ENCODE measurements around the gene TECPR1.

TECPR1 gene, protein sequence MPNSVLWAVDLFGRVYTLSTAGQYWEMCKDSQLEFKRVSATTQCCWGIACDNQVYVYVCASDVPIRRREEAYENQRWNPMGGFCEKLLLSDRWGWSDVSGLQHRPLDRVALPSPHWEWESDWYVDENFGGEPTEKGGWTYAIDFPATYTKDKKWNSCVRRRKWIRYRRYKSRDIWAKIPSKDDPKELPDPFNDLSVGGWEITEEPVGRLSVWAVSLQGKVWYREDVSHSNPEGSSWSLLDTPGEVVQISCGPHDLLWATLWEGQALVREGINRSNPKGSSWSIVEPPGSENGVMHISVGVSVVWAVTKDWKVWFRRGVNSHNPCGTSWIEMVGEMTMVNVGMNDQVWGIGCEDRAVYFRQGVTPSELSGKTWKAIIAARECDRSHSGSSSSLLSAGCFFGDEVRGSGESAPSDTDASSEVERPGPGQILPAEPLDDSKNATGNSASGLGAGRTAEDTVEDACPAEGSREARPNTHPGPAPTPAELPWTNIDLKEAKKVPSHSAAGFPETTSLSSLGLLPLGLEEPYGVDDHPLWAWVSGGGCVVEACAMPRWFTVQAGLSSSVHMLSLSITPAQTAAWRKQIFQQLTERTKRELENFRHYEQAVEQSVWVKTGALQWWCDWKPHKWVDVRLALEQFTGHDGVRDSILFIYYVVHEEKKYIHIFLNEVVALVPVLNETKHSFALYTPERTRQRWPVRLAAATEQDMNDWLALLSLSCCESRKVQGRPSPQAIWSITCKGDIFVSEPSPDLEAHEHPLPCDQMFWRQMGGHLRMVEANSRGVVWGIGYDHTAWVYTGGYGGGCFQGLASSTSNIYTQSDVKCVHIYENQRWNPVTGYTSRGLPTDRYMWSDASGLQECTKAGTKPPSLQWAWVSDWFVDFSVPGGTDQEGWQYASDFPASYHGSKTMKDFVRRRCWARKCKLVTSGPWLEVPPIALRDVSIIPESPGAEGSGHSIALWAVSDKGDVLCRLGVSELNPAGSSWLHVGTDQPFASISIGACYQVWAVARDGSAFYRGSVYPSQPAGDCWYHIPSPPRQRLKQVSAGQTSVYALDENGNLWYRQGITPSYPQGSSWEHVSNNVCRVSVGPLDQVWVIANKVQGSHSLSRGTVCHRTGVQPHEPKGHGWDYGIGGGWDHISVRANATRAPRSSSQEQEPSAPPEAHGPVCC

GRCh38 chr7:98251601-98252424, at the start of gene TECPR1:
Gene TECPR1, minus strand, starts transcription at chr7:98252232. Its CDS starts 6,086 bp downstream, at chr7:98246146.
- DNase-seq: peak; percentile 68

- no peak for DNase-seq
These were observed 48.8 kb upstream of the TECPR1 start for GRCh38 chr7:98300595-98301372.

- DNase-seq: no peak
These were observed 45.7 kb upstream of the TECPR1 start for GRCh38 chr7:98297626-98298286.

DNA sequence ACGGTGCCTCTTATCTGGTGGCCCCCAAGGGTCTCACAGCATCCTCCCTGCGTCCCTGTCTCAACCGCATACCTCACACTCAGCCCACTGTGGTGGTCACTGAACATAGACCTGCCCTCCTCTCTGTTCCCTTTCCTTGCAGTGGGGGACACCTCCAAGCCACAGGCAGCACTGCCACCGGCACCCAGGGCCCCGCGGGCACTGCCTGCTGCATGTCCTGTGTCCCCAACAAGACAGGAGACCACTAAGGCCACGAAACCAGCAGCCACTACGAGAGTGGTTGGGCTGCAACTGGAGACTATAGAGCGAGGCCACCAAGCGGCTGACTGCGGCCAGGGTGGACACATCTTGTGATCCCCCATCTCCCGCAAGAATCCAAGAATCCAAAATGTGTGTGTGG, 44.8 kb upstream of the TECPR1 start:
- DNase-seq: no peak

DNA sequence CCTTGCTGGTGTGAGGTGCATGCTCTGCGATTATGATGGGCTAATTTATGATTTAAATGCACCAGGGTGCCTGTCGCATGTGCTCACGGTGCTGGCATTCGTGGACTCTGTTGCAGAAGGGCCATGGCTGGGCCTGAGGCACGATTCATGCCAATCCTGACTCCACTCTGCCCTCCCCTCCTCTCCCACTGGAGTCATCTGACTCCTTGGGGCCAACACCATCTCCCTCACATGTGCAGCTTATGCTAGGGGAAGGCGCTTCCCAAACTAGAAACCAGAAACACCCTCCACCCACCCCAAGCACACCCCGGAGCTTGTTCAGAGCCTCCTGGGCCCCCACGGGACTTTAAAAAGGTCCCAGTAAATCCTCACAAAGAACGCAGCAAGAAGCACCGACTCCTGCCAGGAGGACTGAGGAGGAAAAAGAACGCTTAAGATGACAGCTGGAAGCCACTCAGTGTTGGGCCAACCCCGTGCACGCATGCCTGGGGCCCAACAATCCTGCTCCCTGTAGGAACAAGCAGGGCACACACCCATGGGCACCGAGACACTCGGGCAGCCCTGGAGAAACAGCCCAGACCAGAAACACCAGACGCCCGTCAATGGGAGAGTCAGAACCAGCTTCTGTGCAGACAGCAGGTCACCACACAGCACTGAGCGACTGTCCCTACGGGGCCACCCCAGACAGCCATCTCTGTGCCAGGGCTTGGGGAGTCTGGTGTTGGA, 43.6 kb upstream of the TECPR1 start:
- DNase-seq: no peak

- DNase-seq: peak; percentile 32
These were observed 42.9 kb upstream of the TECPR1 start for GRCh38 chr7:98294798-98295382.

DNA sequence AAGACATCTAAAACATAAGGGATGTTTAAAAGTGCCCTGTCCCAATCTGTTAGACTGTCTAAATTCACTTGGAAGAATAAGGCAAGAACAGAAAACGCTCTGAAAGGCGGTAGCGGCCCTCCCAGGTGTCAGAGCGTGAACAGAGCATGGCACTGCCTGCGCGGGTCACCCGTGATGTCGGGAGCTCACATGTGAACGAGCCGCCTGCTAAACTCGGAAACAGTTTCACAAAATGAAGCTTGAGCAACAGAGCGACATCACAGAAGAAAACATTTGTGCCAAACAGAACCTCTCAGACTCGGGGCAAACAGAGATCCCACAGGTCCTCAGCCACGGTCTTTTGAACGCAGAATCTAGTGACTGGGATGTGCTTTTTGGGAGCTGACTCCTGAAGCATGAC, 42.3 kb upstream of the TECPR1 start:
- no peak for DNase-seq

- no peak for DNase-seq
These were observed 41.7 kb upstream of the TECPR1 start for GRCh38 chr7:98293746-98294145.

DNA sequence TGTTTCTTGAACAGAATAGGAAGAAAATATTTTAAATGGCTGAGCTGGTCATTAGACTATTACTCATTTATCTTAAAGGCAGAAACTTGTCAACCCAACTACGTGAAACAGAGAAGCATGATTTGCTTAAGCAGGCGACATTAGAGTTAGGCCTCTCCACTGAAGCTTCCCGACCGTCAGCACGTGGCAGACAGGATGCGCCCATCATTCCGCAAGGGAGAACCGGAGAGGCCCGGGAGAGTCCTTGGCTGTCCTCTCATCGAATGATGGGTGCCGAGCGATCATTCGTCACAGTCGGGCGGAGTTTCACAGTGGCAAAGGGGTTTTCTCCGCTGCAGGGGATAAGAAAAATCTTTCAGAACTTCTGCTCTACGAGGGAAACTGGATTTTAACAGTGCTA, 41.2 kb upstream of the TECPR1 start:
- DNase-seq: no peak

GRCh38 chr7:98291717-98292116, 39.7 kb upstream of the TECPR1 start:
- no peak for DNase-seq

DNA sequence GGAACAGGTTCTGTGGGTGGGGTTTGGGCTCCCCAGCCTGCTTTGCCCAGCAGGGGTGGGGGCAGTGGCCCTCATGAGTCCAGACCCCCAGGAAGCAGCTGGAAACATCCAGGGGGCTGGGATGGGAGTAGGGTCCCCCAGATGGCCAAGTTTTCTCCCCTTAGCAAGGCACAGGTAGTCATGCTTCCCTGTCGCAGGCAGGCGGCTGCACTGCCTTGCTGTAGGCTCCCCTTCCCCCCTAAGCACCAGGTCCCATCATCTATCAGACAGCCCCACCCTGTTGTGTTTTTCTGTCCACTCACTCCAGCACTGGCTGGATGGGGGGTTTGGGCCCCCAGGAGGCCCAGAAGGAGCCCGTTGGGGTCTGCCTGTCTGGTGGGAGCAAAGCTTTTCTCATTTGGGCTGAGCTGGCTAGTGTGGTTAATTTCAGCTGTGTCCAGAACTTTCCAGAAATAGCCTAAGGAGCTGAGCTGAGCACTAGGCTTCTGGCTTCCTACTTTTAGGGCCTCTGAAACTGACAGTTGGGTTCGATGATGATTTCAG, 37.4 kb upstream of the TECPR1 start:
- DNase-seq: no peak

DNA sequence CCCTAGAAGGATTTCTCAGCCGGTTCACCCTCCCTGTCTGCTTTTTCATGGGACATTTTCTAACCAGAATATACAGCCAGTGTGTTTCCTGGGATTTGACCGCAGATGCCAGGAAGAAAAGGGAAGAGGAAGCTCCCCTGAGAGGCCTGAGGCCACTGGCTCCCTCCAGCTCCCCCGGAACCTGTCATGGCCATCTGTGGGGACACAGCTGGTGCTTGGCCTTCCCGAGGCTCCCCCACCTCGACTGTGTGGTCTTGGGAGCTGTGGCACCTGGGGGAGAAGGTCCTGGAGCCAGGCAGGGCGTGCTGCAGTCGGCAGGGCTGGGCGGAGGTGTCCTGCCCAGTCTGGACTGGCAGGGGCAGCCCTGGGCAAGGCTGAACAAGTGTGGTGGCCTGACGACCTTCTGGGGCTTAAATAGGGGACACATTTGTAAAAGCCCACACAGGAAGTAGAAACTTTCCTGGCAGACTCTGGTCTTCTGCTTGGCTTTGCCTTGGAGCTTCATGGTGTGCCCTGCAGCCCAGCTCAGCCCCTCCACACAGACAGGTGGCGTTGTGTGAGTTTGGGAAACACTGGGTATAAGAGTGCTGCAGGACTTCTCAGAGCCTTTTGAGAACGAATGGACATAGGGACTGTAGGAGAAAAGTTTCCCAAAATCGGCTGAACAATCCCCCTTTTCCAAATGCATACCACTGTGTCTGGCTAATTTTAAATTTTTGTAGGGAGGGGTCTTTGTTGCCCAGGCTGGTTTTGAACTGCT, 36.2 kb upstream of the TECPR1 start:
- DNase-seq: no peak

- no peak for DNase-seq
These were observed 35.5 kb upstream of the TECPR1 start for GRCh38 chr7:98287486-98287959.

GRCh38 chr7:98286701-98287485, 34.9 kb upstream of the TECPR1 start:
- DNase-seq: no peak

- DNase-seq: no peak
These were observed 34.1 kb upstream of the TECPR1 start for GRCh38 chr7:98286093-98286539.

DNA sequence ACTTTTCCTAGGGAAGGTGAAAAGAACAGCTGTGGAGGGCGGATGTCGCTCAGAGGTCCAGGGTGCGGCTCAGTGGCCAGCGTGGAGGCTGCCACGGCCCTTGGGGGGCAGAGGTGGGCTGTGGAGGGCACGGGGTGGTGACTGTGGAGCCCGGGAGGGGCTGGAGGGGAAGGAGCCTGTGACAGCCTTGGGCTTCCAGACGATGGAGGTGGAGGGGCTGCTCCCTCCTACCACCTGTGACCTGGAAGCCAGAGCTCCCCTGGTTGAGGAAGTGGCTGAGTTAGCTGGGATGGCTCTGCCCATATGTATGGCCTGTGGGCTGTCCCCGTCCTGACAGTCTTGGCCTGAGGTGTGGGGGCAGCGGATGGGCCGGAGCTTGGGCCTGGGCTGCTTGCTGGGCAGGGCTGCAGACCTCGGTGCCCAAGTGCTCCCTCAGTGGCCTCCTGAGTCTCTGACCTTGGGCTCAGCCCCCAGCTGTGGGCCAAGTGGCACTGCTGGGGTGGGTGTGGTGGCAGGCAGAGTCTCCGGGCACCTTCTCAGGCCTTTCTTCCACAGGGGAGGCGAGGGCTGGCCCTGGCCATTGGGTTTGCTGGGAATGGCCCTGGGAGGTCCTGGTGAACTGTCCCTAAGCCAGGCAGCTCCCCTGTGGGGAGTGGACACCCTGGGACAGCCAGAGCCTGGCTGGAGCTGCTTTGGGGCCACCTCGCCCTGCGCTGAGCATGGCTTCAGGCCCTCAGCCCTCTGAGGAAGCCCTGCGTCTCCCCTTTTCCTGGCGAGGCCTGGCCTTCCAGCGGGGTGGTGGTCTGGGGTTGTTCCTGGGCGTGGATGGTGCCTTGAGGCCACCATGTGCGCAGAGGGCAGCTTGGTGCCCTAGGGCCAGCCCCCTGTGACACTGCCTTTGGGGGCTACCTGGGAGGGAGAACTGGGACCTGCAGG, 33.4 kb upstream of the TECPR1 start:
- no peak for DNase-seq
